Measurements from ENCODE around the gene ASCL2.

ASCL2 gene

DNA sequence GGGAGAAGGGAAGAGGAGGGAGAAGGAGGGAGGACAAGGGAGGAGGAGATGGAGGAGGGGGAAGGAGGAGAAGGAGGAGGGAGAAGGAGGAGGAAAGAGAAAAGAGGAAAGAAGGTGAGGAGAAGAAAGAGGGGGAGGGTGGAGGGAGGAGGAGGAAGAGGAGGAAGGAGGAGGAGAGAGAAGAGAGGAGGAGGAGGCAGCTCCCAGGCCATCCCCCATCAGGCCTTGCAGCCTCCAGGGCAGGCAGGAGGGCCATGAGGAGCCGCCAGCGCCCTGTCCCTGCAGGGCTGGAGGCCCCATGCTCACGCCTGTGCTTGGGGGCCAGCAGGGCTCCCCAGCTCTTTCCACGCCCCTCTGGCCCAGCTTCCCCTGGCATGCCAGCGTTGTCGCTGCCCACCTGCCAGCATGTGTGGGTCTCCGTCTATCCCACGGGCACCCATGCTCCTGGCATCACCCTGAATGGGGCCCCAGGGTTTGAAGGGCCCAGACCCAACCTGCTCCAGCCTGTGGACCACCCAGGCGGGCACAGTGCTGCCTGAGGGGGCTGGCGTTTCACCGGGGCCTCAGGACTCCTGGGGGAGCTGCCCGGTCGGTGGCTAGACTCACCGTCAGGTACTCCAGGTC, 36.6 kb upstream of the ASCL2 start:
- peak overlapping the region; percentile 68 for H3K9ac ChIP-seq (ENCODE audit: low read length)
- no peak for DNase-seq (ENCODE audit: low read depth)
- H3K4me3 ChIP-seq (ENCODE audit: low read length), result no peak overlapping the region
- H3K36me3 ChIP-seq (ENCODE audit: control insufficient read depth, insufficient read depth, low read length, severe bottlenecking), result no peaks in the 10 kb centered on the region
- no peaks in the 10 kb centered on the region for H3K27me3 ChIP-seq (replicated peaks; ENCODE audit: control insufficient read depth, insufficient read depth, low read length)
- no peaks in the 10 kb centered on the region for H3K9me3 ChIP-seq (ENCODE audit: control insufficient read depth, low read length)
- H3K4me1 ChIP-seq (ENCODE audit: control insufficient read depth, insufficient read depth, low read length), result peaks cover 17% of the 10 kb centered on the region

DNA sequence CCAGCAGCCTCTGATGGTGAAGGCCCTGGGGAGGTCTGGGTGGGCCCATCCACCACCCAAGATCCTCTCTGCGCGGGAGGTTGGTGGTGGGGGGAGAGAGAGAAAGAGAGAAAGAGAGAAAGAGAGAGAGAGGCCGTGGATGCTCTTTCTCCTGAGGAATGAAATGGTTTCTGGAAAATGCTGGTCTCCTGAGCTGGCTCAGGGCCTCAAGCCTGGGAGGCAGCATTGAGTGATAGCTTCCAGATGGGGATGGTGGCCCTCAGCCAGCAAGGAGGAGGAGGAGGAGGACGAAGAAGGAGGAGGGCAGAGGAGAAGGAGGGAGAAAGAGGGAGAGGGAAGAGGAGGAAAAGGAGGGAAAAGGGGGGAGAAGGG, 36.0 kb upstream of the ASCL2 start:
- Histone ChIP-seq H3K4me1 (ENCODE audit: control insufficient read depth, insufficient read depth, low read length) (peaks cover 15% of the 10 kb centered on the region), H3K36me3 (ENCODE audit: control insufficient read depth, insufficient read depth, low read length, severe bottlenecking) (no peaks in the 10 kb centered on the region), H3K27me3 (replicated peaks; ENCODE audit: control insufficient read depth, insufficient read depth, low read length) (no peaks in the 10 kb centered on the region), H3K9me3 (ENCODE audit: control insufficient read depth, low read length) (no peaks in the 10 kb centered on the region), H3K9ac (ENCODE audit: low read length) (peak overlapping the region; percentile 87), H3K4me3 (ENCODE audit: low read length) (peak overlapping the region; percentile 55)
- DNase-seq (ENCODE audit: low read depth), result peak; percentile 85

DNA sequence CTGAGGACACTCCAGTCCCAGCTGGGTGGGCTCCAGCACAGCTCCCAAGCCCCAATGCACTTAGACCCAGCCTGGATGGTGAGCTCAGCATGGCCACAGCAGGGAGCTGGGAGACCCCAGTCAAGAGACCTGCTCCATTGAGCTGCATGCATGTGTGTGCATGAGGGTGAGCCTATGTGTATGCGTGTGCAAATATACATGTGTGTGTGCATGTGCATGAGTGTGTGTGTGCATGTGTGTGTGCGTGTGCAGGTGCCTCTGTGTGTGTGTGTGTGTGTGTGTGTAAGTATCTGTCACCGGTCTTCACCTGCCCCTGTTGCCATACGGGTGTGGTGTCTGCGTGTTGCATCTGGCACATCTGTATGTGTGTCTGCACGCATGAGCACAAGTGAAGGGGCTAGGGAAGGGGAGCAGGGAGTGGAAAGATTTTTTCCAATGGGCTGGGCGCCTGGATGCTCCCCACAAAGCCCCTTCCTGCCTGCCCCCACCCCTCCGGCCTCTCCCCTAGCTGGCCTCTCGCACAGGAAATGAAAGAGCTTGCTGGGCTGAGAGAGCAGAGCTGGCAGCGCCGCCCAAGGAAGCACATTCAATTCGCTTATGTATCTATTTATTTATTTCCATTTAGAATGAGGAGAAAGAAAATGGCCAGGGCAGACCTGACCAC, 35.5 kb upstream of the ASCL2 start:
- no peaks in the 10 kb centered on the region for H3K27me3 ChIP-seq (replicated peaks; ENCODE audit: control insufficient read depth, insufficient read depth, low read length)
- H3K9me3 ChIP-seq (ENCODE audit: control insufficient read depth, low read length), result no peaks in the 10 kb centered on the region
- peak overlapping the region; percentile 87 for H3K9ac ChIP-seq (ENCODE audit: low read length)
- peak overlapping the region; percentile 55 for H3K4me3 ChIP-seq (ENCODE audit: low read length)
- DNase-seq (ENCODE audit: low read depth), result peak; percentile 66
- H3K36me3 ChIP-seq (ENCODE audit: control insufficient read depth, insufficient read depth, low read length, severe bottlenecking), result no peaks in the 10 kb centered on the region
- peaks cover 15% of the 10 kb centered on the region for H3K4me1 ChIP-seq (ENCODE audit: control insufficient read depth, insufficient read depth, low read length)

DNA sequence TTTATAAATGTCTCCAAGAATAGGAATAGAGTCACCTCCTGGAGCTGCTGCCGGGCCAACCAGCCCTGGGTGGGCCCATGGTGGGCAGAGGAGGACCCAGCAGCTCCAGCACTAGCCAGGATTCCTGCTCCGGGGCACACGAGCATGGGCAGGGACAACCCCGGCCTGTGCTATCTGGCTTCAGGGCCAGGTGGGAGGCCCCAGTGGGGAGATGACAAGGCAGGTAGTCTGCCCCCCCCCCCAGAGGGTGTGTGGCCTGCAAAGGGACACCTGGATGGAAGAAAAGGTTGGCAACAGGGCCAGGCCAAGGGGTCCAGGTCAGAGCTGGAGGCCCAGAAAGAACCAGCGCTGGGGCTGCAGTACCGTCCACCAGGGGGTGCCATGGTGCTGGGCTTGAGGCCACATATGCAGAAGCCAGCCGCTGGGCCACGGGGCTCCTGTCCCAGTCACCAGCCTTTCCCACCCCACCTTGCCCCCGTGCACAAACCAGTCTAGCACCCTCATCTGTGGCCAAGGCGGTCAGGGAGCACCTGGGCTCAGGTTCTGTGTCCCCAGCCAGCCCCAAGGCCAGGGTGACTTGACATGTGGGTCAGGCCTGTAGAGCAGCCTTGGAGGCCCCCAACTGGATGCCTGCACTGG, 34.9 kb upstream of the ASCL2 start:
- peaks cover 15% of the 10 kb centered on the region for H3K4me1 ChIP-seq (ENCODE audit: control insufficient read depth, insufficient read depth, low read length)
- H3K4me3 ChIP-seq (ENCODE audit: low read length), result peak overlapping the region; percentile 55
- peaks cover 4% of the 10 kb centered on the region for H3K27me3 ChIP-seq (replicated peaks; ENCODE audit: control insufficient read depth, insufficient read depth, low read length)
- no peaks in the 10 kb centered on the region for H3K36me3 ChIP-seq (ENCODE audit: control insufficient read depth, insufficient read depth, low read length, severe bottlenecking)
- H3K9me3 ChIP-seq (ENCODE audit: control insufficient read depth, low read length), result no peaks in the 10 kb centered on the region
- peak overlapping the region; percentile 87 for H3K9ac ChIP-seq (ENCODE audit: low read length)
- peak; percentile 92 for DNase-seq (ENCODE audit: low read depth)

DNA sequence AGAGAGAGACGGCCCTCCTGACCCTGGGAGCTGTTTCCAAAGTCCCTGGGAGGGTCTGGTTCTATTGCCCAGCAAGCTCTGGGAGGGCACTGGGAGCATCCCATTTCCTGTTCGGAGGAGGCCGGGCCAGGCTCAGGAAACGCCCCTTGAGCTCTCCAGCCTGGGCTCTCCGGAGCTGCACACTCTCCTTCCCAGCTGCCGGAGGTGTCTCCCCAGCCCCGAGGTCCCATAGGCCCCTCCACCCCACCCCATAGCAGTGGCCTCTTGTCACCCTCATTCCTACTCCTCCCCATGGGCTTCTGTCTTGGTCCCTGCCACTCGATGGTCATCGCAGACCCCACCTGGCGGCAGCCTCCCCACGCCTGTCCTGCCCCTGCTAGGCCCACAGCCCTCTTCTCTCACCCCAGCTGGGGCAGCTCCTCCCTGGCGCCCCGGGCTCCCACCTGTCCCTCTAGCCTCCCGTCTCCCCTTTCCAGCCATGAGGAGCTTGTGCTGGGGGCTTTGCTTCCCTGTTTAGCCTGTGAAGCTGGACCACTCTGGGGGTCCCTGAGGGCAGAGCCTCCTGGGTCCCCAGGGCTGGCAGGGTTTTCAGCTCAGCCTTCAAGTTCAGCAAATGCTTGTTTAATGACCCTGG, 34.2 kb upstream of the ASCL2 start:
- Histone ChIP-seq H3K9ac (ENCODE audit: low read length) (peak overlapping the region; percentile 42), H3K4me1 (ENCODE audit: control insufficient read depth, insufficient read depth, low read length) (peaks cover 15% of the 10 kb centered on the region), H3K36me3 (ENCODE audit: control insufficient read depth, insufficient read depth, low read length, severe bottlenecking) (no peaks in the 10 kb centered on the region), H3K4me3 (ENCODE audit: low read length) (no peak overlapping the region), H3K9me3 (ENCODE audit: control insufficient read depth, low read length) (no peaks in the 10 kb centered on the region), H3K27me3 (replicated peaks; ENCODE audit: control insufficient read depth, insufficient read depth, low read length) (peaks cover 4% of the 10 kb centered on the region)
- DNase-seq (ENCODE audit: low read depth), result no peak

DNA sequence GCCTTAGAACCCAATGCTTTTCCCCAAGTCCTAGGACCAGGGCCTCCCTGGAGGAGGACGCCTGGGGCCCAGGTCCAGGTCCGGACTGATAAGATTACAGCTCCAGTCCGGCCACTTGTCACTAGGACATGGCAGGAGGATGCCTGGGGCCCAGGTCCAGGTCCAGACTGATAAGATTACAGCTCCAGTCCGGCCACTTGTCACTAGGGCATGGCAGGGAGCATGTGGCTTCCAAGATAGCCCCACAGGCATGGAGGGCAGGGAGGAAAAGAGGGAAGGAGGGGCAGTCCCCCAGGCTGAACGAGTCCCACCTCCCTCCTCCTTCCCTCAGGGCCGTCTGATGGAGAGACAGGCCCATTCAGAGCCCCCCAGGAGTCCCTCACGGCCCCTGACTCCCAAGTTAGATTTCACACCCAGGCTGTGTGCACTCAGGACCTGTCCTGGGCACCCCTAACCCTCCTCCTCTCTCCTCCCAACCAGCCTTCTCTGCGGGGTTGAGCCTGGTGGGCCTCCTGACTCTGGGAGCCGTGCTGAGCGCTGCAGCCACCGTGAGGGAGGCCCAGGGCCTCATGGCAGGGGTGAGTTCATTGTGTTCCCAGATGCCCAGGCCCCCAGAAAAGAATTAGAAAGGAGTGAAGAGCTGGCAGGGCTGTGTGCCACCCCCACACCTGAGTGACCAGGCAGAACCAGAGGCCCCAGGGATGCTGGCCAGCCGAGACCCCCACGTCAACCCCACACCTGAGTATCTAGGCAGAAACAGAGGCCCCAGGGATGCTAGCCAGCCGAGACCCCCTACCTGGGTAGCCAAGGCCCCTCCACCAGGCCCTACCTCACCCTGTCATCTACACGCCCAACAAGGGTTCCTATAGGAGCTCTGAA, 33.5 kb upstream of the ASCL2 start:
- H3K27me3 ChIP-seq (replicated peaks; ENCODE audit: control insufficient read depth, insufficient read depth, low read length), result peaks cover 7% of the 10 kb centered on the region
- DNase-seq (ENCODE audit: low read depth), result no peak
- no peak overlapping the region for H3K4me3 ChIP-seq (ENCODE audit: low read length)
- H3K36me3 ChIP-seq (ENCODE audit: control insufficient read depth, insufficient read depth, low read length, severe bottlenecking), result no peaks in the 10 kb centered on the region
- no peaks in the 10 kb centered on the region for H3K9me3 ChIP-seq (ENCODE audit: control insufficient read depth, low read length)
- H3K9ac ChIP-seq (ENCODE audit: low read length), result no peak overlapping the region
- peaks cover 15% of the 10 kb centered on the region for H3K4me1 ChIP-seq (ENCODE audit: control insufficient read depth, insufficient read depth, low read length)

DNA sequence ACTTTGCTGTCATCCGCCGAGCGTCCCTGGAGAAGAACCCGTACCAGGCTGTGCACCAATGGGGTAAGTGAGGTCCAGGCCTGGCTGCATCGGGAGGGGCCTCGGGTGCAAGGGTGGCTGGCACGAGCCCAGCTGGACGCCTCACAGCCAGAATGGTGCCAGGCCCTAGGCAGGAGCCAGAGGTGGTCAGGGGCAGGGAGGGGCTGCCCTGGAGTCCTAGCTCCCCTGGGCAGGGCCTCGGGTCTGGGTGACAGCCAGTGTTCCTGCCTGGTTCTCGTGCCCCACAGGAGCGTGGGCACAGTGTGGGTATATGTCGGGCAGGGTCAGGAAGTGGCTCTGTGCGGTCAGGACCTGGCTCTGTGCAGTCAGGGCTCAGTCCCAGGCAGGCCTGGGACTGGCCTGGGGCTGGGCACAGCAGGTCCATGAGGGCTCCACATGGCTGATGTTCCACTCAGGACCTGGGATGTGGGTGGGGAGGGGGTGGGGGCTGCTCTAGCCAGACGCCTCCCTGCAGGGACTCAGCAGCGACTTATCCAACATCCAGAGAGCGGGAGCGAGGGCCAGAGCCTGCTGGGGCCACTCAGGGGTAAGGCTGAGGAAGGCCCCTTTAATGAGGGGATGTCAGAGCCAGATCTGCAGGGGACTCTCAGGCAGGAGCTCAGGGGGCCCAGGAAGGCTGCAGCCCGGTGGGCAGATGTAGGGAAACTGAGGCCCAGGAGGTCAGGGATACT, 32.7 kb upstream of the ASCL2 start:
- DNase-seq (ENCODE audit: low read depth), result no peak
- no peaks in the 10 kb centered on the region for H3K36me3 ChIP-seq (ENCODE audit: control insufficient read depth, insufficient read depth, low read length, severe bottlenecking)
- H3K9me3 ChIP-seq (ENCODE audit: control insufficient read depth, low read length), result no peaks in the 10 kb centered on the region
- H3K4me3 ChIP-seq (ENCODE audit: low read length), result no peak overlapping the region
- H3K27me3 ChIP-seq (replicated peaks; ENCODE audit: control insufficient read depth, insufficient read depth, low read length), result peaks cover 13% of the 10 kb centered on the region
- no peak overlapping the region for H3K9ac ChIP-seq (ENCODE audit: low read length)
- peaks cover 15% of the 10 kb centered on the region for H3K4me1 ChIP-seq (ENCODE audit: control insufficient read depth, insufficient read depth, low read length)

DNA sequence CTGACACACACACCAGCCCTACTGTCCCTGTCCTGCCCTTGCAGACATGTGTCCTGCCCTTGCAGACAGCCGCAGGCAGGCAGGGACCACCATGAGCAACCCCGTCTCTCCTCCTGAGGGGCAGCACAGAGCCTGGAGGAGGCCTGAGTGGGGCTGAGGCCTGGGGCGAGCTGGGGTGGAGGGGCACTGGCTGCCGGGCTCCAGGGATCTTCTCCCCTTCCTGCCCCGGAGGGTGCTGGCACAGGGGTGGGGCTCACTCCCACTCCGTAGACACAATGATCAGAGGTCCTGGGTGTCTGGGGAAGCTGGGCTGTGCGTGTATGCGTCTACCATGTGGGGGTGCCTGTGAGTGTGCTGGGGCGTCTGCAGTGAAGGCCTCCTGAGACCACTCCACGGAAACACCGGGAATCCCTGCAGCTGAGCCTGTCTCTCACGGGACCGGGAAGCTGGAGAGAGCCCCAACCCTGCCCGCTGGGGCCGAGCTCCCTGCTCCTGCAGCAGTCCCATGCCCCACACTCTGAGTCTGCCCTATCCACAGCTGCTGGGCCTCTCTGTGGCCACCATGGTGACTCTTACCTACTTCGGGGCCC, 32.0 kb upstream of the ASCL2 start:
- Histone ChIP-seq H3K9ac (ENCODE audit: low read length) (no peak overlapping the region), H3K36me3 (ENCODE audit: control insufficient read depth, insufficient read depth, low read length, severe bottlenecking) (no peaks in the 10 kb centered on the region), H3K9me3 (ENCODE audit: control insufficient read depth, low read length) (no peaks in the 10 kb centered on the region), H3K4me3 (ENCODE audit: low read length) (no peak overlapping the region), H3K27me3 (replicated peaks; ENCODE audit: control insufficient read depth, insufficient read depth, low read length) (peaks cover 18% of the 10 kb centered on the region), H3K4me1 (ENCODE audit: control insufficient read depth, insufficient read depth, low read length) (peaks cover 15% of the 10 kb centered on the region)
- no peak for DNase-seq (ENCODE audit: low read depth)

DNA sequence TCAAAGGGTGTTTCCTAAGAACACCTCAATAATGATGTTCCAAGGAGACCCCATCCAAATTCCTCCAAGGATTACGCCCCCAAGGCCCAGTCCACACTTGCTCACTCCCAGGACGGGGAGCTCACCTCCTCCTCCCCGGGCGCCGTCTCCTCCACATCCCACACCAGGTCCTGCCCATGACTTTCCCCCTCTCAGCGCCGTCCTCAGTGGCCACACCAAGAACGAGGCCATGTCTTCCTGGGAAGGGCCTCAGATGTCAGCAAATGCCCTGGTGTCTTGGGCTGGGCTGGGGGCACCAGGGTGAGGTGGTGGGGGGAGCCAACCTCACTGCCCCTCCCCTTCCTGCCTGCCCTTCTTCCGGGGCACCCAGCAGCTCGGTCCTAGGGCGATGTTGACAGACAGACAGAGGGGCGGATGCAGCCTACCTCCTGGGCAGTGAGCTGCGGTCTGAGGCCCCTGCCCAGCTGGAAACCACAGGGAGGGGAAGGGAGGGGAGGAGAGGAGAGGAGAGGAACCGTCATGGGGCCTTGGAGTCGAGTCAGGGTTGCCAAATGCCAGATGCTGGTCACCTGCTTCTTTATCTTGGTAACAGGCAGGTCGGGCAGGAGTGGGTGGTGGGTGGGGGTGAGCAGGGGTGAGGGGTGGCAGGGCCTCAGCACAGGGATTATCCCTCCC, 31.4 kb upstream of the ASCL2 start, which contains the start of the genes C11orf21 and TSPAN32:
Gene C11orf21 (minus strand): TSS at position 288 of the 675 bp plus-strand sequence. CDS start 110 bp downstream, at position 178.
Gene TSPAN32 (plus strand): TSS at position 383 of the 675 bp plus-strand sequence. CDS start 137 bp downstream, at position 520.
- Histone ChIP-seq H3K9ac (ENCODE audit: low read length) (no peak within 1 kb of the TSS), H3K4me1 (ENCODE audit: control insufficient read depth, insufficient read depth, low read length) (peaks cover 12% of the 10 kb centered on the region), H3K27me3 (replicated peaks; ENCODE audit: control insufficient read depth, insufficient read depth, low read length) (peaks cover 23% of the 10 kb centered on the region), H3K9me3 (ENCODE audit: control insufficient read depth, low read length) (no peaks in the 10 kb centered on the region), H3K4me3 (ENCODE audit: low read length) (no peak within 1 kb of the TSS), H3K36me3 (ENCODE audit: control insufficient read depth, insufficient read depth, low read length, severe bottlenecking) (no peaks in the 10 kb centered on the region)
- DNase-seq (ENCODE audit: low read depth), result peak; percentile 23

Data from adipocyte (in vitro differentiated cells).